H9 (cell line): Measurements from ENCODE around the gene UVRAG. TPM values are rescaled to one million over a fixed set of nuclear protein-coding genes. Genes with fewer than 3 reads are reported as not detected.

Experiments
- DNase-seq: peaks from one replicate; pipeline ENCODE4 v3.0.0-alpha.2; 2017
- H2AFZ ChIP-seq: one replicate; pipeline ENCODE4 v1.6.1; 2013; ENCODE audit warnings: mild to moderate bottlenecking, low read length, control low read depth, moderate library complexity
- H2AK5ac ChIP-seq: 2 replicates; pipeline ENCODE4 v1.6.1; 2013; ENCODE audit warnings: low read length, control low read depth, mixed read lengths; ENCODE audit not compliant: insufficient read length
- H2BK120ac ChIP-seq: one replicate; pipeline ENCODE4 v1.6.1; 2013; ENCODE audit warnings: low read depth, mild to moderate bottlenecking, low read length, control low read depth, inconsistent platforms; ENCODE audit not compliant: poor library complexity, severe bottlenecking
- H2BK12ac ChIP-seq: 2 replicates; pipeline ENCODE4 v1.6.1; 2013; ENCODE audit warnings: low read length, control low read depth, mixed read lengths, low read depth; ENCODE audit not compliant: insufficient read length
- H2BK15ac ChIP-seq: 2 replicates; pipeline ENCODE4 v1.6.1; 2013; ENCODE audit warnings: low read depth, low read length, control low read depth
- H2BK20ac ChIP-seq: one replicate; pipeline ENCODE4 v1.6.1; 2013; ENCODE audit warnings: low read depth, mild to moderate bottlenecking, low read length, control low read depth, inconsistent platforms; ENCODE audit not compliant: poor library complexity, severe bottlenecking
- H2BK5ac ChIP-seq: 2 replicates; pipeline ENCODE4 v1.6.1; 2013; ENCODE audit warnings: low read length, control low read depth, mixed read lengths; ENCODE audit not compliant: insufficient read length
- H3K14ac ChIP-seq: 2 replicates; pipeline ENCODE4 v1.6.1; 2013; ENCODE audit warnings: low read length, control low read depth; ENCODE audit not compliant: insufficient read depth
- H3K18ac ChIP-seq: 2 replicates; pipeline ENCODE4 v1.6.1; 2013; ENCODE audit warnings: low read depth, mild to moderate bottlenecking, mixed read lengths, low read length, control low read depth; ENCODE audit not compliant: insufficient read length
- H3K23ac ChIP-seq: 2 replicates; pipeline ENCODE4 v1.6.1; 2013; ENCODE audit warnings: low read length, control low read depth, mixed read lengths, low read depth; ENCODE audit not compliant: insufficient read length
- H3K23me2 ChIP-seq: 2 replicates; pipeline ENCODE4 v1.6.1; 2013; ENCODE audit warnings: low read depth, mild to moderate bottlenecking, mixed read lengths, low read length, control low read depth; ENCODE audit not compliant: insufficient read length, poor library complexity, severe bottlenecking
- H3K27ac ChIP-seq: 2 replicates; pipeline ENCODE4 v1.5.1; 2013; ENCODE audit warnings: low read length, control low read depth, mixed read lengths, low read depth; ENCODE audit not compliant: insufficient read length
- H3K27me3 ChIP-seq: 2 replicates; pipeline ENCODE4 v1.6.1; 2013; ENCODE audit warnings: low read length, control low read depth, inconsistent platforms; ENCODE audit not compliant: insufficient read depth
- H3K4ac ChIP-seq: 2 replicates; pipeline ENCODE4 v1.6.1; 2013; ENCODE audit warnings: low read depth, mild to moderate bottlenecking, control low read depth, inconsistent platforms, low read length, moderate library complexity
- H3K4me1 ChIP-seq: 2 replicates; pipeline ENCODE4 v1.6.1; 2013; ENCODE audit warnings: low read length, control low read depth, inconsistent platforms; ENCODE audit not compliant: insufficient read depth
- H3K4me2 ChIP-seq: 2 replicates; pipeline ENCODE4 v1.6.1; 2013; ENCODE audit warnings: low read length, control low read depth, mixed read lengths; ENCODE audit not compliant: insufficient read length, insufficient read depth
- H3K56ac ChIP-seq: 2 replicates; pipeline ENCODE4 v1.6.1; 2013; ENCODE audit warnings: low read depth, mild to moderate bottlenecking, mixed read lengths, low read length, control low read depth; ENCODE audit not compliant: insufficient read length
- H3K79me1 ChIP-seq: 2 replicates; pipeline ENCODE4 v1.6.1; 2013; ENCODE audit warnings: low read depth, mild to moderate bottlenecking, moderate library complexity, low read length, control low read depth, inconsistent platforms; ENCODE audit not compliant: insufficient read depth, poor library complexity, severe bottlenecking
- H3K79me2 ChIP-seq: 2 replicates; pipeline ENCODE4 v1.6.1; 2013; ENCODE audit warnings: low read length, control low read depth, inconsistent platforms; ENCODE audit not compliant: insufficient read depth
- H3K9ac ChIP-seq: 2 replicates; pipeline ENCODE4 v1.6.1; 2013; ENCODE audit warnings: low read length, control low read depth, mixed read lengths; ENCODE audit not compliant: insufficient read length; ENCODE audit errors: extremely low read depth
- H3K9me3 ChIP-seq: one replicate; pipeline ENCODE4 v1.6.1; 2013; ENCODE audit warnings: low read depth, low read length, inconsistent platforms; ENCODE audit not compliant: control insufficient read depth
- H3T11ph ChIP-seq: one replicate; pipeline ENCODE4 v1.6.1; 2013; ENCODE audit warnings: mild to moderate bottlenecking, low read length, control low read depth, inconsistent platforms
- H4K20me1 ChIP-seq: one replicate; pipeline ENCODE4 v1.6.1; 2013; ENCODE audit not compliant: control insufficient read depth, insufficient read length, insufficient read depth
- H4K5ac ChIP-seq: 2 replicates; pipeline ENCODE4 v1.6.1; 2013; ENCODE audit warnings: low read depth, mild to moderate bottlenecking, mixed read lengths, low read length, control low read depth; ENCODE audit not compliant: insufficient read length
- H4K8ac ChIP-seq: replicated peaks from 2 replicates; pipeline ENCODE4 v1.6.1; 2013; ENCODE audit warnings: low read length, control low read depth, mixed read lengths, low read depth; ENCODE audit not compliant: insufficient read length
- H4K91ac ChIP-seq: 2 replicates; pipeline ENCODE4 v1.6.1; 2013; ENCODE audit warnings: low read depth, mild to moderate bottlenecking, moderate library complexity, mixed read lengths, low read length, control low read depth; ENCODE audit not compliant: insufficient read length
- H3K27ac Mint-ChIP-seq, 3 experiments: 2 replicates in 2 of 3; 3 replicates in 1 of 3; pipeline ENCODE4 v1.8.0; 2020 to 2021; ENCODE audit warnings: mixed read lengths in 3 of 3, mild to moderate bottlenecking in 1 of 3, moderate library complexity in 1 of 3
- H3K27me3 Mint-ChIP-seq: 2 replicates; pipeline ENCODE4 v1.8.0; 2021; ENCODE audit warnings: low read depth, mild to moderate bottlenecking, moderate library complexity, mixed read lengths
- H3K36me3 Mint-ChIP-seq, 3 experiments: 2 replicates in 2 of 3; 3 replicates in 1 of 3; pipeline ENCODE4 v1.8.0; 2020 to 2021; ENCODE audit warnings: low read depth in 3 of 3, mixed read lengths in 3 of 3; ENCODE audit not compliant: insufficient read depth in 1 of 3
- H3K4me1 Mint-ChIP-seq, 2 experiments: 2 replicates each; pipeline ENCODE4 v1.8.0; 2020; ENCODE audit warnings: mixed read lengths in 2 of 2
- H3K4me3 Mint-ChIP-seq, 2 experiments: 2 replicates in 1 of 2; 3 replicates in 1 of 2; pipeline ENCODE4 v1.8.0; 2020 to 2021; ENCODE audit warnings: mild to moderate bottlenecking in 2 of 2, mixed read lengths in 2 of 2, moderate library complexity in 1 of 2
- H3K9me3 Mint-ChIP-seq, 2 experiments: 2 replicates in 1 of 2; 3 replicates in 1 of 2; pipeline ENCODE4 v1.8.0; 2020; ENCODE audit warnings: mild to moderate bottlenecking in 2 of 2, mixed read lengths in 2 of 2, moderate library complexity in 1 of 2
- WGBS: extraction: QIAGEN DNeasy Blood & Tissue Kit; methylation state at CpG from one replicate; pipeline ENCODE4 v1.1.7; 2013; ENCODE audit warnings: missing lambda C conversion rate, low lambda C conversion rate, mixed read lengths; ENCODE audit not compliant: insufficient read length; ENCODE audit errors: extremely low coverage; 5-methylcytosine and 5-hydroxymethylcytosine counted together
- total RNA-seq: library from RNA; stranded (reverse); gene quantifications from 2 replicates; pipeline ENCODE4 v1.2.1, GENCODE V29; 2021
- TF ChIP-seq, protein P1 (sequence below): fragments of 200-600 bp; sonication (generic); conservative IDR thresholded peaks from 3 replicates; pipeline ENCODE4 v1.8.0; 2021; ENCODE audit warnings: antibody characterized with exemption, mild to moderate bottlenecking

Gene UVRAG
- total RNA-seq, 1 experiment from 2014 or later = 18.5 TPM

DNA sequence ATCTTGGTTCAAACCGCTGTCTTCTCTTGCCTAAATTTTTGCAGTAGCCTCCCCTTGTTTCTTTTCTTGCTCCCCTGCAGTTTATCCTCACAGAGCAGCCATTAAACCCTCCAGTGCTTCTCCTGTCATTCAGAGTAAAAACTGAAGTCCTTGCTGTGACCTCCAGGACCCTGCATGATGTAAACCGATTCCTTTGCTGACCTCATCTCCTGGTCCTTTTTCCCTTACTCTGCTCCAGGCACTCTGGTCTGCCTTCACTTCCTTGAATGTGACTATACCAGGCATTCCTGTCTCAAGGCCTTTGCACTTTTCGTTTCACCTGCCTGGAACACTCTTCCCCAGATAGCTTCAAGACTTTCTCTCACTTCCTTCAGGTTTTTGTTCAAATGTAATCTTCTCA, 239.3 kb downstream of the UVRAG start:
- H3K27ac ChIP-seq = no peak overlapping the region
- H3K79me2 ChIP-seq = peaks cover 2% of the 10 kb centered on the region; the same call in 1 of the 2 replicates
- no peak overlapping the region for H2AFZ ChIP-seq
- TF ChIP-seq, protein P1, sequence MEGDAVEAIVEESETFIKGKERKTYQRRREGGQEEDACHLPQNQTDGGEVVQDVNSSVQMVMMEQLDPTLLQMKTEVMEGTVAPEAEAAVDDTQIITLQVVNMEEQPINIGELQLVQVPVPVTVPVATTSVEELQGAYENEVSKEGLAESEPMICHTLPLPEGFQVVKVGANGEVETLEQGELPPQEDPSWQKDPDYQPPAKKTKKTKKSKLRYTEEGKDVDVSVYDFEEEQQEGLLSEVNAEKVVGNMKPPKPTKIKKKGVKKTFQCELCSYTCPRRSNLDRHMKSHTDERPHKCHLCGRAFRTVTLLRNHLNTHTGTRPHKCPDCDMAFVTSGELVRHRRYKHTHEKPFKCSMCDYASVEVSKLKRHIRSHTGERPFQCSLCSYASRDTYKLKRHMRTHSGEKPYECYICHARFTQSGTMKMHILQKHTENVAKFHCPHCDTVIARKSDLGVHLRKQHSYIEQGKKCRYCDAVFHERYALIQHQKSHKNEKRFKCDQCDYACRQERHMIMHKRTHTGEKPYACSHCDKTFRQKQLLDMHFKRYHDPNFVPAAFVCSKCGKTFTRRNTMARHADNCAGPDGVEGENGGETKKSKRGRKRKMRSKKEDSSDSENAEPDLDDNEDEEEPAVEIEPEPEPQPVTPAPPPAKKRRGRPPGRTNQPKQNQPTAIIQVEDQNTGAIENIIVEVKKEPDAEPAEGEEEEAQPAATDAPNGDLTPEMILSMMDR = no peak
- H2BK20ac ChIP-seq = no peak overlapping the region
- H3K4me1 Mint-ChIP-seq = peaks cover 25 to 26% of the 10 kb centered on the region in 2 experiments
- H3K56ac ChIP-seq = no peak overlapping the region
- no CpG with 5 or more reads among the region's 3 CpGs for WGBS
- H2BK120ac ChIP-seq = no peak overlapping the region
- H4K91ac ChIP-seq = no peak overlapping the region
- H3K27me3 ChIP-seq = no peaks in the 10 kb centered on the region
- no peak overlapping the region for H3K4me3 Mint-ChIP-seq
- peaks cover 6 to 11% of the 10 kb centered on the region in 2 experiments for H3K9me3 Mint-ChIP-seq
- H3K27ac Mint-ChIP-seq = peak overlapping the region in 2 of 3 experiments; percentile 0 to 36; a peak in 3 of 7 replicates
- no peak overlapping the region for H3K23ac ChIP-seq
- no peak overlapping the region for H2AK5ac ChIP-seq
- H3K18ac ChIP-seq = no peak overlapping the region
- DNase-seq = no peak
- H3K36me3 Mint-ChIP-seq = peaks cover 19 to 31% (median 19%) of the 10 kb centered on the region in 3 experiments
- H4K8ac ChIP-seq = no peak overlapping the region
- no peaks in the 10 kb centered on the region for H4K20me1 ChIP-seq
- H3K14ac ChIP-seq = no peak overlapping the region
- H3K27me3 Mint-ChIP-seq = no peaks in the 10 kb centered on the region
- no peak overlapping the region for H2BK5ac ChIP-seq
- no peak overlapping the region for H3K4ac ChIP-seq
- no peaks in the 10 kb centered on the region for H3K4me1 ChIP-seq
- H2BK15ac ChIP-seq = no peak overlapping the region
- H3K9me3 ChIP-seq = peaks cover 5% of the 10 kb centered on the region
- H3K9ac ChIP-seq = no peak overlapping the region
- H3K4me2 ChIP-seq = no peak overlapping the region
- H3K23me2 ChIP-seq = no peaks in the 10 kb centered on the region
- H3T11ph ChIP-seq = no peak overlapping the region
- H4K5ac ChIP-seq = no peak overlapping the region
- H2BK12ac ChIP-seq = no peak overlapping the region
- no peaks in the 10 kb centered on the region for H3K79me1 ChIP-seq
